Right atrium auricular region (tissue), 2 donors: Measurements from ENCODE around the gene TLE3. TPM values are rescaled to one million over a fixed set of nuclear protein-coding genes. Genes with fewer than 3 reads are reported as not detected.

Experiments used
- DNase-seq: peaks from one replicate; pipeline ENCODE4 v3.0.0-alpha.2; 2019; ENCODE audit warnings: low spot score
- H3K27ac ChIP-seq, 2 donors: fragments of 200-600 bp; sonication (generic); 1 replicate in 1 of 2; 2 replicates in 1 of 2; pipeline ENCODE4 v1.5.1; 2016 to 2019
- H3K27me3 ChIP-seq, 2 donors: fragments of 200-600 bp; sonication (generic); one replicate each; pipeline versions ENCODE4 v1.5.1 to v1.6.0; 2017 to 2019
- H3K36me3 ChIP-seq: fragments of 200-600 bp; sonication (generic); one replicate; pipeline ENCODE4 v1.5.1; 2016
- H3K4me1 ChIP-seq, 2 donors: fragments of 200-600 bp; sonication (generic); one replicate each; pipeline versions ENCODE4 v1.5.1 to v1.6.0; 2017 to 2019
- H3K4me3 ChIP-seq, 2 donors: fragments of 200-600 bp; sonication (generic); 1 replicate in 1 of 2; 2 replicates in 1 of 2; pipeline ENCODE4 v1.5.1; 2017 to 2019; ENCODE audit warnings: mild to moderate bottlenecking in 1 of 2, moderate library complexity in 1 of 2
- H3K9me3 ChIP-seq, 2 donors: fragments of 200-600 bp; sonication (generic); one replicate each; pipeline ENCODE4 v1.5.1; 2019
- total RNA-seq, 2 donors: library from RNA; depleted of rRNA; stranded (reverse); fragments of >200 nt; gene quantifications; one replicate each; pipeline ENCODE4 v1.1.0, GENCODE V29; 2016
- TF ChIP-seq, protein P1 (sequence below), 2 donors: fragments of 200-600 bp; sonication (generic); IDR thresholded peaks; one replicate each; pipeline ENCODE4 v1.5.1; 2019; ENCODE audit warnings: antibody characterized with exemption in 2 of 2

The TLE3 gene
- total RNA-seq, 2 donors from 2014 or later, result 23.3 to 61.7 TPM

DNA sequence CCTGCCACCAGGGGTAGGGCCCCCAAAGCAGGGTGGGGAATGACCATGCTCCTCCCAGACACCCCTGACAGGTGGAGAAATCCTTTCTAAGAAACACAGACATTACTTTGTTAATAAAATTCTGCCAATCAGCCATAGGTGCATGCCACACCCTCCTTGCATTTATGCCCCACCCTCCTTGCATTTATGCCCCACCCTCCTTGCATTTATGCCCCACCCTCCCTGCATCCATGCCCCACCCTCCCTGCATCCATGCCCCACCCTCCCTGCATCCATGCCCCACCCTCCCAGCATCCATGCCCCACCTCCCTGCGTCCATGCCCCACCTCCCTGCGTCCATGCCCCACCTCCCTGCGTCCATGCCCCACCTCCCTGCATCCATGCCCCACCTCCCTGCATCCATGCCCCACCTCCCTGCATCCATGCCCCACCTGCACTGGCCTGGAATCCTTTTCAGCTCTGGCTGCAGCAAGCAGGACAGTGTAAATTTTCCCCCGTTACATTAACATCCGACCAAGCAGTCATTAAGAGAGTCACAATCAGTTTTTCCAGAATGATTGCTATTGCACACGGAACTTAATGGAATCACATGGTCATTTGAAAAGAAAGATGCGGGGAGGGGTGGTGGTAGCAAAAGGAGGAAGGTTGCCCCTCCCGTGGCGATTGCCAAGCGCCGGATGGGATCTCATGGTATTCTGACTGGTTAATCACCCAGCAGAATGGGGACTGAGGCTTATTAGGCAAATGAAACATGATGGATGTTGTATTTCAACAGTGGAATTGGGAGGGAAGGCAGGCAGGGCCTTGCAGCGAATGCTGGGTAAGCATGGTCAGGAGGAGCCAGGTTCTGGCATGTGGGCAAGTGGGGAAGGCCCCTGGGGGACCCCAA is 91.2 kb downstream of the TLE3 start:
- no peaks in the 10 kb centered on the region for H3K4me1 ChIP-seq
- peaks cover 0 to 11% of the 10 kb centered on the region in 2 donors for H3K9me3 ChIP-seq
- no peak for DNase-seq
- H3K27me3 ChIP-seq, result no peaks in the 10 kb centered on the region
- TF ChIP-seq, protein P1, sequence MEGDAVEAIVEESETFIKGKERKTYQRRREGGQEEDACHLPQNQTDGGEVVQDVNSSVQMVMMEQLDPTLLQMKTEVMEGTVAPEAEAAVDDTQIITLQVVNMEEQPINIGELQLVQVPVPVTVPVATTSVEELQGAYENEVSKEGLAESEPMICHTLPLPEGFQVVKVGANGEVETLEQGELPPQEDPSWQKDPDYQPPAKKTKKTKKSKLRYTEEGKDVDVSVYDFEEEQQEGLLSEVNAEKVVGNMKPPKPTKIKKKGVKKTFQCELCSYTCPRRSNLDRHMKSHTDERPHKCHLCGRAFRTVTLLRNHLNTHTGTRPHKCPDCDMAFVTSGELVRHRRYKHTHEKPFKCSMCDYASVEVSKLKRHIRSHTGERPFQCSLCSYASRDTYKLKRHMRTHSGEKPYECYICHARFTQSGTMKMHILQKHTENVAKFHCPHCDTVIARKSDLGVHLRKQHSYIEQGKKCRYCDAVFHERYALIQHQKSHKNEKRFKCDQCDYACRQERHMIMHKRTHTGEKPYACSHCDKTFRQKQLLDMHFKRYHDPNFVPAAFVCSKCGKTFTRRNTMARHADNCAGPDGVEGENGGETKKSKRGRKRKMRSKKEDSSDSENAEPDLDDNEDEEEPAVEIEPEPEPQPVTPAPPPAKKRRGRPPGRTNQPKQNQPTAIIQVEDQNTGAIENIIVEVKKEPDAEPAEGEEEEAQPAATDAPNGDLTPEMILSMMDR (IDR thresholded peaks at IDR 0.05), result no peak
- H3K27ac ChIP-seq, result no peak overlapping the region
- H3K4me3 ChIP-seq, result no peak overlapping the region
- no peaks in the 10 kb centered on the region for H3K36me3 ChIP-seq

DNA sequence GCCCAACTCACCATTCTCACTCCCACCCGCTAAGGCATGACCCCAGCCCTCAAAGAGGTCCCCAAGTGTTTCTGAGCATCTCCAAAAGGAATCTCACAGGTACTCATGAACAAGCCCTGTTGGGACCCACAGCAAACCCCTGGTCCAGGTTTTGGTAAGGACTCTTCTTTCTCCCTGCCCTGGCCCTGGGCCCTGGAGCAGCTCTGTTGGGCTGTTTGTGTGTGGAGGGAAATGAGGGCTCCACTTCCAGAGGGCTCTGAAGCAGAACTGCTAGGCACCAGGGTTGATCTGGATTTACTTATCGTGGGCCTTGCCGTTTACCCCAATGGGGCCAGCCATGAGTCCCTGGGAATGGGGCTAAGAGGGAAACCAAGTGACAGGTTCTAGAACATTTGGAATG is 92.9 kb downstream of the TLE3 start:
- H3K36me3 ChIP-seq, result no peaks in the 10 kb centered on the region
- no peak for DNase-seq
- H3K4me1 ChIP-seq, result no peaks in the 10 kb centered on the region
- no peak overlapping the region for H3K27ac ChIP-seq
- H3K4me3 ChIP-seq, result no peak overlapping the region
- TF ChIP-seq, protein P1 (IDR thresholded peaks at IDR 0.05), result no peak
- no peaks in the 10 kb centered on the region for H3K27me3 ChIP-seq
- peaks cover 0 to 11% of the 10 kb centered on the region in 2 donors for H3K9me3 ChIP-seq

DNA sequence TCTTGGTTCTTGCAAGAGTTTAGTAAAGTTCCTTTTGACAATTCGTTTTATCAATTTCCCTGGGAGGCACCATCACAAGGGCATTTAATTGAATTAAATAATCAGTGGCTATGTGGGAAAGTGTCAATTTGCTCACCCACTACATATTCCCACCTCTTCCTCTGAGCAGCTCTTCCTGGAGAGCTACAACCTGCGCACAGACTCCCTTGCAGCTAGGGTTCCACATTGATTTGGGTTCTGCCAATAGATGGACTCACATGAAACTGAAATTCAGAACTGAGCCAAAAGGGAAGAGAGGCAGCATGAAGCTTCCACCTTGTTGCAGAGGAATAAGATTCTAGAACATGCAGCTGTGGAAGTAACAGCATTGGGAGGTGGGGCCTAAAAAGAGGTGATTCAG is 94.8 kb downstream of the TLE3 start:
- H3K4me3 ChIP-seq, result no peak overlapping the region
- TF ChIP-seq, protein P1 (IDR thresholded peaks at IDR 0.05), result no peak
- H3K27ac ChIP-seq, result no peak overlapping the region
- no peak for DNase-seq
- H3K4me1 ChIP-seq, result no peaks in the 10 kb centered on the region
- H3K36me3 ChIP-seq, result no peaks in the 10 kb centered on the region
- peaks cover 0 to 11% of the 10 kb centered on the region in 2 donors for H3K9me3 ChIP-seq
- no peaks in the 10 kb centered on the region for H3K27me3 ChIP-seq

DNA sequence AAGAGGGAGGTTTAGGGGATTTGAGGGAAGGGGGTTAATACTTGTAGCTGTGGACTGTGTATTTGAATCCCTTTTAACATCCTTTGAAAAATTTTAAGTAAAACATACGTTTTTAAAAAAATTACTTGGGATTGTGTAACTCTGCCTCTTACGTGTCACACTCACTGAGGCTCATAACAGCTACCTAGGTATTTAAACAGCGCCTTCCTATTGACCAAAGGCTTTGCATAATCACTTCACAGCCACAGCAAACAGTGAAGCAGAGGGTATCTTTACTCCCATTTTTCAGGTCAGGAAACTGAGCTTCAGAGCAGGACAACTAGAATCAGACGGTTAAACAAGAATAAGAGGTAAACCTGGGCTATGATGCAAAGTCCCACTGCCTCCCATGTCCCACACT is 95.9 kb downstream of the TLE3 start:
- Histone ChIP-seq H3K4me1 (no peaks in the 10 kb centered on the region), H3K27ac (no peak overlapping the region), H3K9me3 (peaks cover 0 to 11% of the 10 kb centered on the region in 2 donors), H3K4me3 (no peak overlapping the region), H3K27me3 (no peaks in the 10 kb centered on the region), H3K36me3 (no peaks in the 10 kb centered on the region)
- DNase-seq, result no peak
- TF ChIP-seq, protein P1 (IDR thresholded peaks at IDR 0.05), result no peak

DNA sequence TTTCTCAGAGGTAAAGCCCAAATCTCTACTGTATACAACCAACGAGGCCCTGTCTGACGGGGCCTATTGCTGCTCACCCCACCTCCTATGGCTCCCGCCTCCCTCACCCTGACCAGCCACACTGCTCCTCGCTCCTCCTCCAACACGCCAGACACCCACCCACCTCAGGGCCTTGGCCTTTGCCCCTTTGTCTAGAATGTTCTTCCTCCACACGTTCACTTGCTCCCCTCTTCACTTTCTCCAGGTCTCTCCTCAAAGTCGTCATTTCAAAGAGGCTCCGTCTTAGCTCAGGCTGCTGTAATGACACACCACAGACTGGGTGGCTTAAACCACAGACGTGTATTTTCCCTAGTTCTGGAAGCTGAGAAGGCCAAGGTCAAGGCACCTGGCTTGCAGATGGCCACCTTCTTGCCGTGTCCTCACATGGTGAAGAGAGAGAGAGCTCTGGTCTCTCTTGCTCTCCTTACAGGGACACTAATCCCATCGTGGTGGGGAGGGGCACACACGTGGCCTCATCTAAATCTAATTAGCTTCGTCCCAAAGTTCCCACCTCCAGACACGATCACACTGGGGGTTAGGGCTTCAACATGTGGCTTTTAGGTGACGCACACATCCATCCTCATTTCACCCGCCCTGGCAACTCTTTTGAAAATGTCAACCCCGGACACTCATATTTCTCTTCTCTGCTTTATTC is 98.2 kb downstream of the TLE3 start:
- Histone ChIP-seq H3K27me3 (no peaks in the 10 kb centered on the region), H3K4me1 (no peaks in the 10 kb centered on the region), H3K27ac (no peak overlapping the region), H3K4me3 (no peak overlapping the region), H3K36me3 (no peaks in the 10 kb centered on the region), H3K9me3 (peaks cover 0 to 11% of the 10 kb centered on the region in 2 donors)
- TF ChIP-seq, protein P1 (IDR thresholded peaks at IDR 0.05), result no peak
- no peak for DNase-seq
